NCI-H128 (cell line): ENCODE data around the gene ITGB4.
A peak's percentile ranks its signal among the peaks of the same experiment; 100 is the strongest.

ENCODE experiments used
- DNase-seq: peaks from one replicate; lab custom pipeline; 2025; ENCODE audit not compliant: unreplicated experiment; lab: John Stamatoyannopoulos, UW

The ITGB4 gene

DNA sequence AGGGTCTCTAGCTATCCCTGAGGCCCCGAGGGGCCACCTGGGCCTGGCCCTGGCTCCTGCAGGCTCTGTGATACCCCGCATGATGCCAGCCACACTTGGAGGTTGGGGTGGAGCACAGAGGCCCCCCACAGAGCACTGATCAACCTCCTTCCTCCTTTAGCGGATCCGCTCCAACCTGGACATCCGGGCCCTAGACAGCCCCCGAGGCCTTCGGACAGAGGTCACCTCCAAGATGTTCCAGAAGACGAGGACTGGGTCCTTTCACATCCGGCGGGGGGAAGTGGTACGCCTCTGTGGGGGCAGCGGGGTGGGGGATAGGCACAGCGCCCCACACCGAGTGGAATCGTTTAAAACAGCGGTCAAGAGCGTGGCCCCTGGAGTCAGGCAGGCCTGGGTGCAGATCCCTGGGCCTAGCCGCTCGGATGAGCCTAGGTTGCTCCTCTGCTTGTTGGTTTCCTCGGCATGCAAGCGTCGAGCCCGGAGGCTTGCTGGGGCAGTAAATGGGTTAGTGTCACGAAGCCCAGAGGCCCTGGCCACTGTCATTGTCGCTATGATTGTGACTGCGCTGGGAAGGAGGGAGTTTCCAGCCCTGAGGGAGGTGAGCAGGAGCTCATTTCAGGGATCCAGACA is 9.9 kb downstream of the ITGB4 start:
- DNase-seq = no peak

DNA sequence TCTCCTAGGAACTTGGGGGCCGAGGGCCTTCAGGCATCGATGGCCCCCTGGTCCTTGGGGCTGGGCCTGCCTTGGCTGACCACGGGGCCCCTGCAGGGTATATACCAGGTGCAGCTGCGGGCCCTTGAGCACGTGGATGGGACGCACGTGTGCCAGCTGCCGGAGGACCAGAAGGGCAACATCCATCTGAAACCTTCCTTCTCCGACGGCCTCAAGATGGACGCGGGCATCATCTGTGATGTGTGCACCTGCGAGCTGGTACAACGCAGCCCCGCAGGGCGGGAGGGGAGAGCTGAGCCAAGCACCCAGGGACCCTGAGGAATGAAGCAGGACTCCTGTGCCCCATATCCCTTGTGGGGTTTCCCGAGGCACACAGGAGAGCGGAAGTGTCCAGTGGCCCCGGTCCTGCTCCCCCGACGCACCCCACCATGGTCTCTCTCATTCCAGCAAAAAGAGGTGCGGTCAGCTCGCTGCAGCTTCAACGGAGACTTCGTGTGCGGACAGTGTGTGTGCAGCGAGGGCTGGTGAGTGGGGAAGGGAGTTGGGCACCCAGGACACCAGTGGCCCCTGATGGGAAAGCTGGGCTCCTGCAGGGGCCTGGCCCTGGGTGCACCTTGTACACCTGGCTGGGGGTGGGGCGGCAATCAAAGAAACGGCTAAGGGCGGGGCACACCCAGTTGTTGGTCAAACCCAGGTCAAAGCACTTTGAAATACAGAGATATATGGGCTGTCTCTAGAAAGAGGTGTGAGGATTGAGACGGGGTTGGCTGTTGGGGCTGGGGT is 10.6 kb downstream of the ITGB4 start:
- DNase-seq = no peak

DNA sequence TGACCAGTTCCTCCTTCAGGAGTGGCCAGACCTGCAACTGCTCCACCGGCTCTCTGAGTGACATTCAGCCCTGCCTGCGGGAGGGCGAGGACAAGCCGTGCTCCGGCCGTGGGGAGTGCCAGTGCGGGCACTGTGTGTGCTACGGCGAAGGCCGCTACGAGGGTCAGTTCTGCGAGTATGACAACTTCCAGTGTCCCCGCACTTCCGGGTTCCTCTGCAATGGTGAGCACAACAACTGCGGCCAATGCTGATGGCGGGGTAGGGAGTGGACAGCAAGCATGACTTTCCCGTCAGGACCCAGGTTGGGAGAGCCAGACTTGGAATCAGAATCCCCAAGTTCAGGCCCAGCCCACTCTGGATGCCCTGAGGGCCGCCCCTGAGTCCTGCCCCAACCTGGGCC is 12.2 kb downstream of the ITGB4 start:
- no peak for DNase-seq

DNA sequence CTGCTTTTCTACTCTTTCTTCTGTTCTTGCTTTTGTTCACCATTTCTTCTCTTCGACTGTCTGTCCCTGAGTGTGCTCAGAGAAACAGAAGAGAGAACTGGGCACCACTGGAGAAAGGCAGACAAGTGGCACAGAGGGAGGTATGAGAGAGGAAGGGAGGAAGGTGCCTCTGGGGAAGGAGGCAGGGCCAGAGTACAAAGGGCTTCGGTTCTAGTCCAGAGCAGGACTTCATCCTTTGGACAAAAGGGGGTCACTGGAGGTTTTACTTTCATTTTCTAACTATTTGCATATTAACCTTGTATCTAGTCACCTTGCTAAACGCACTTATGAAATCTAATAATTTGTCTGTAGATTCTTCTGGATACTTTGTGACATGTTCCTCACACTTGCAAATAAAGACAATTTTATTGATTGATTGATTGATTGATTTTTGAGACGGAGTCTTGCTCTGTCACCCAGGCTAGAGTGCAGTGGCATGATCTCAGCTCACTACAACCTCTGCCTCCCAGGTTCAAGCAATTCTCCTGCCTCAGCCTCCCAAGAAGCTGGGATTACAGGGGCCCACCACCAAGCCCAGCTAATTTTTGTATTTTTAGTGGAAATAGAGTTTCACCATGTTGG is 13.5 kb downstream of the ITGB4 start:
- no peak for DNase-seq

DNA sequence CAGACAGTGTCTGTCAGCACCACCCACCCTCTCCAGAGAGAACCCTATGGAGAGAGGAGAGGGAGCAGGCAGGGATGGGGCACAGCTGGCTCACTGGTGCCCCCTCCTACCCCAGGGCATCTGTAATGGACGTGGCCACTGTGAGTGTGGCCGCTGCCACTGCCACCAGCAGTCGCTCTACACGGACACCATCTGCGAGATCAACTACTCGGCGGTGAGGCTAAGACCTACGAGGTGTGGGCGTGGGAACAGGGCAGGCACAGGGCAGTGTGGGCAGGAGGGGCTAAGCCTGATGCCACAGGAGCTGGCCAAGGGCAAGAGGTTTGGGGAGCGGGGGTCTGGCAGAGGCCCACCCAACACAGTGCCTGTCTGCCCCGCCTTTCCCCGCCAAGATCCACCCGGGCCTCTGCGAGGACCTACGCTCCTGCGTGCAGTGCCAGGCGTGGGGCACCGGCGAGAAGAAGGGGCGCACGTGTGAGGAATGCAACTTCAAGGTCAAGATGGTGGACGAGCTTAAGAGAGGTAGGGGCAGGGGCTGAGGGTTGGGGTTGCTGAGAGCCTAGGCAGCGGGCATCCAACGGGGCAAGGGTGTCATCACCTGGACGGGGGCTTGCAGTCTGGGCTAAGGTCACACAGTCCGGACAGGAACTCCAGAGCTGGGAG is 15.0 kb downstream of the ITGB4 start:
- no peak for DNase-seq

DNA sequence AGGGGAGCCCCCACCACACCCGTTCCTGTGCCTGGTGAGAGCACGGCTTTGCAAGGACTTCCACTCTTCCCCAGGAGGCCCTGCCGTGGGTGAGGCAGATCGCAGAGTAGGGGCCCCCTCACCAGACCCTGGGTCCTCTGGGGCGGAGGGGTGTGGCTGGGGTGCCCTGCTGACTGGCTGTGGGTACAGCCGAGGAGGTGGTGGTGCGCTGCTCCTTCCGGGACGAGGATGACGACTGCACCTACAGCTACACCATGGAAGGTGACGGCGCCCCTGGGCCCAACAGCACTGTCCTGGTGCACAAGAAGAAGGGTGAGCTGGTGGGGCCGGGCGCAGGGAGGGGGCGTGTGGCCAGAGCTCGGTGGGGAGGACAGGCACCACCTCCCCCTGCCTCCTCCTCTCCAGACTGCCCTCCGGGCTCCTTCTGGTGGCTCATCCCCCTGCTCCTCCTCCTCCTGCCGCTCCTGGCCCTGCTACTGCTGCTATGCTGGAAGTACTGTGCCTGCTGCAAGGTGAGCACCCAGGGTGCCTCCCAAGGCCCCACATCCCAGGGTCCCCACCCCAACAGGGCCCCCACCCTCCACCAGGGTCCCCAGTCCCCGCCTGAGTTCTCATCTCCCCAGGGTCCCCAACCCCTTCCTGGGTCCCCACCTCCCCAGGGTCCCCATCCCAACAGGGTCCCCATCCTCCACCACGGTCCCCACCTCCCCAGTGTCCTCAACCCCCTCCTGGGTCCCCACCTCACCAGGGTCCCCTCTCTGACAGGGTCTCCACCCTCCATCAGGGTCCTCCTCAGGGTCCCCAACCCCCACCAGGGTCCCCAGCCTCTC is 16.1 kb downstream of the ITGB4 start:
- no peak for DNase-seq

DNA sequence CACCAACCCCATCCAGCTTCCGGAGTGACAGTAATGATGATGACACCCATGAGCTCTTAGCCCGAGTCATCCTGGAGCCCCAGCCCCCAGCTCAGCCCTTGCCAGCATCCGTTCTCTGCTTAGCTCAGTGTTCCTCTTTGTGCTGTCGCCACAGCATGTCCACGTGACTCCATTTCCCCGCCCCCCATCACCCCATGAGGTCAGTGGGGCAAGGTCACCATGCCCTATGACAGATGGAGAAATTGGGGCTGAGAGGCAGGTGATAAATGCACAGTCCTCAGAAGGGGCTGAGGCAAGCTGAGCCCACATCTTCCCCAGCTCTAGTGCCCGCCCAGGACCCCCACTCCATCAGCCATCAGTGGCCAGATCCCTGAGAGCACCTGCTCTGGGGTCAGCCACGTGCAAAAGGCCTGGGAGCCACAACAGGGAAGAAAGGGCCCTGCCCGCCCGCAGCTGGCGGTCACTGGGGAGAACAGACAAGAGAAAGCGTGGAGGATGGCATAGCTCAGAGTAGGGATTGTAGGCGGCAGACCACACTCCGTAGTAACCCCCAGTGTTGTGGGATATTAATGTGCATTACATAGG is 17.1 kb downstream of the ITGB4 start:
- no peak for DNase-seq

DNA sequence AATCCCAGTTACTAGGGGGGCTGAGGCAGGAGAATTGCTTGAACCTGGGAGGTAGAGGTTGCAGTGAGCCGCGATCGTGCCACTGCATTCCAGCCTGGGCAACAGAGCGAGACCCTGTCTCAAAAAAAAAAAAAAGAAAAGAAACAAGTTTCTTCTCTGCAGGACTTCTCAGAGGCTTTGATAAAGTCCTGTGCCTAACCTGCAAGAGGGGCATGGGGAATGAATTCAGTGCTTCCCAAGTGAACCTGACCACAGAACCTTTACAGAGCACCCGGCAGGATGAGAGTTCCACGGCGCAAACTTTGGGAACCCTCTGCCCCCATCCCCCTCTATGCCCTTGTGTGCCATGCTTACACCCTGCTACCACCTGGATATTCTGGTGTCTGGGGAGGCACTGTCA is 17.9 kb downstream of the ITGB4 start:
- no peak for DNase-seq

DNA sequence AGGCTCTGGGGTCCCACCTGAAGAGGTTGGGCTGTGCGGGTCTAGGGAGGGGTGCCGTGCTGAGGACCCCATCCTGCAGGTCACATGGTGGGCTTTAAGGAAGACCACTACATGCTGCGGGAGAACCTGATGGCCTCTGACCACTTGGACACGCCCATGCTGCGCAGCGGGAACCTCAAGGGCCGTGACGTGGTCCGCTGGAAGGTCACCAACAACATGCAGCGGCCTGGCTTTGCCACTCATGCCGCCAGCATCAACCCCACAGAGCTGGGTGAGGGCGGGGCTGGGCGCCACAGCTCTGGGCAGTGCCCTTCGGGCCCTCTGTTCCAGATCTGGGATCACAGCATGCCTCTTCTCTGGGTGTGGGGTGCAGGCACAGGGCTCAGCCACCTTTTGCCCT is 18.5 kb downstream of the ITGB4 start:
- DNase-seq = no peak

DNA sequence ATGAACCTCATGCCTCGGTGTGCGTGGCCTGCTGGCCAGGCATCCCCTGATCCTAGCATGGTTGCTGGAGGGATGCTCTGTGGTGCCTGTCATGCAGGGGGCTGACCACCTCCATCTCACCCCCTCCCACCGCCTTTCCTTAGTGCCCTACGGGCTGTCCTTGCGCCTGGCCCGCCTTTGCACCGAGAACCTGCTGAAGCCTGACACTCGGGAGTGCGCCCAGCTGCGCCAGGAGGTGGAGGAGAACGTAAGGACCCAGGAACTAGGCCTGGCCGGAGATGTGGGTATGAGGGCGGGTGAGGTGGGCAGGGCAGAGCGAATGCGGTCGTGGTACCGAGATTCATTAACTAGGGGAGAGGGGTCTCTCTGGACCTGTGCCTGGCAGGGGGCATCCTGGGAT is 19.0 kb downstream of the ITGB4 start:
- DNase-seq = no peak

DNA sequence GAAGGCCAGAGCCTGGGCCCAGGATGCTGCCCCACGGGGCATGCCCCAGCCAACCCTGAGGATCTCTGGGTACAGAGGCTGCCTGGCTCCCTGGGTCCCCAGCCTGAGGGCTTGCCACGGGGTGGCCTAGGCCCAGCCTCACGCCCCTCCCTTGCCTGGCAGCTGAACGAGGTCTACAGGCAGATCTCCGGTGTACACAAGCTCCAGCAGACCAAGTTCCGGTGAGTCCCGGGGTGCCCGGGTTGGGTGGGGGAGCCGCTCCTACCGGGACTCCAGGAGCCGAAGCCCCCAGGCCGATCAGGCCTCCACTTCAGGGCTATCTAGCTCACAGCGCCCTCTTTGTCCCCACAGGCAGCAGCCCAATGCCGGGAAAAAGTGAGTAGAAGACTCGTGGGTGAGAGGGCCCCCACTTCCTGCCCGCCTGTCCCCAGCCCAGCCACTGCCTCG is 19.4 kb downstream of the ITGB4 start:
- no peak for DNase-seq

DNA sequence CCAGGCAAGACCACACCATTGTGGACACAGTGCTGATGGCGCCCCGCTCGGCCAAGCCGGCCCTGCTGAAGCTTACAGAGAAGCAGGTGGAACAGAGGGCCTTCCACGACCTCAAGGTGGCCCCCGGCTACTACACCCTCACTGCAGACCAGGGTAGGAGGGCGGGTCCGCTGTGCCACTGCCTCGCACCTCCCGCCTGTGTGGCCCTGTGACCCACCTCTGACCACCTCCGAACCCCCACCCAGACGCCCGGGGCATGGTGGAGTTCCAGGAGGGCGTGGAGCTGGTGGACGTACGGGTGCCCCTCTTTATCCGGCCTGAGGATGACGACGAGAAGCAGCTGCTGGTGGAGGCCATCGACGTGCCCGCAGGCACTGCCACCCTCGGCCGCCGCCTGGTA is 21.1 kb downstream of the ITGB4 start:
- no peak for DNase-seq

DNA sequence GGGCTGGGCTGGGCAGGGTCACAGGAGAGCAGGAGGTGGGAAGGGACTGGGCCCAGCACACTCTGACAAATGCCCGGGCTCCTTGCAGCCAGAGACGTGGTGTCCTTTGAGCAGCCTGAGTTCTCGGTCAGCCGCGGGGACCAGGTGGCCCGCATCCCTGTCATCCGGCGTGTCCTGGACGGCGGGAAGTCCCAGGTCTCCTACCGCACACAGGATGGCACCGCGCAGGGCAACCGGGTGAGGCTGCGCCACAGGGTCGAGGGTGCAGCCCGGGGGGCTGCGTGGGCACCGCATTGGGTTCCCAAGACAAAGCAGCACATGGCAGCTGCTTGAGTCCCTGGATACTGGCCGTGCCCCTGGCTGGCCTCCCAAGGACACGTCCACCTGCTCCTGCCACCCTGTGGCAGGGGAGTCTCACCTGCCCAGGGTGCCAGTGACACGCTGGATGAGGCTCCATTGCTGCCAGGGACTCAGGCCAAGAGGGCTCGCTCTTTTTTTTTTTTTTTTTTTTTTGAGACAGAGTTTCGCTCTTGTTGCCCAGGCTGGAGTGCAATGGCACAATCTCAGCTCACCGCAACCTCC is 22.5 kb downstream of the ITGB4 start:
- DNase-seq = no peak

DNA sequence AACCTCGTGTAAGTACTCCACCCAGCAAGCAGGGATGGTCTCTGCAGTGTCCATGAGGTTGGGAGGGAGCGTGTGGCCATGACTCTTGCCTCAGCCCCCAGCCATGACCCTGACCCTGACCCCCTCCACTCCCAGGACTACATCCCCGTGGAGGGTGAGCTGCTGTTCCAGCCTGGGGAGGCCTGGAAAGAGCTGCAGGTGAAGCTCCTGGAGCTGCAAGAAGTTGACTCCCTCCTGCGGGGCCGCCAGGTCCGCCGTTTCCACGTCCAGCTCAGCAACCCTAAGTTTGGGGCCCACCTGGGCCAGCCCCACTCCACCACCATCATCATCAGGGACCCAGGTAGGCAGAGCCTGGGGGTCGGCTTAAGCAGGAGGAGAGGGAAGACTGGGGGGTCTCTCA is 27.4 kb downstream of the ITGB4 start:
- DNase-seq = no peak

DNA sequence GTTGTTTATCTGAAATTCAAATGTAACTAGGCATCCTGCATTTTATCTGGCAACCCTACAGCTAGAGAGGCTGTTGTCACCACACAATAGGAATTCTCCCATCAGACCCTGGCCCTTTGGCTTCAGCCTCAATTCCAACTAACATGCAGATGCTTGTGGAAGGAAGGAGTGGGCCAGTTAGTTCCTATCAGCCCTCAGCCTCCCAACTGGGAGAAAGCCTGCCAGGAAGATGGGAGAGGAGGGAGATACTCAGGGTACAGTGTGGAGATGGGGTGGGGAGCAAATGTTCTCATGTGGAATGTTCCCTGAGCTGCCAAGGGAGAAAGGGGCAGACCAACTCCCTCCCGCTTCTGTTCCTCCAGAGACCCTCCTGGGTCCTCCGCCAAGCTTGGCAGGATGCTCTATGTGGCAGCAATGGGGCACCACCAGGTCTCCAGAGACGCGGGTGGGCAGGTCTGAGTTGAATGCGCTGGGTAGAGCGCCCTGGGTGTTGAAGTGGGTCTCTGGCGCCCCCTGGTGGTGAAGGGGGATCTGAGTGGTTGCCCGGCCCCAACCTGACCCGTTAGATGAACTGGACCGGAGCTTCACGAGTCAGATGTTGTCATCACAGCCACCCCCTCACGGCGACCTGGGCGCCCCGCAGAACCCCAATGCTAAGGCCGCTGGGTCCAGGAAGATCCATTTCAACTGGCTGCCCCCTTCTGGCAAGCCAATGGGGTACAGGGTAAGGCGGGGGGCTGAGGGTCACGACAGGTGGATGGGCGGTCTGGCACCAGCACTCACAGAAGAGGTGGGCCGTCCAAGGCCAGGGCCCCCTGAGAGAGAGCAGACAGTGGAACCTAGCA is 28.5 kb downstream of the ITGB4 start:
- DNase-seq = peak; percentile 5

DNA sequence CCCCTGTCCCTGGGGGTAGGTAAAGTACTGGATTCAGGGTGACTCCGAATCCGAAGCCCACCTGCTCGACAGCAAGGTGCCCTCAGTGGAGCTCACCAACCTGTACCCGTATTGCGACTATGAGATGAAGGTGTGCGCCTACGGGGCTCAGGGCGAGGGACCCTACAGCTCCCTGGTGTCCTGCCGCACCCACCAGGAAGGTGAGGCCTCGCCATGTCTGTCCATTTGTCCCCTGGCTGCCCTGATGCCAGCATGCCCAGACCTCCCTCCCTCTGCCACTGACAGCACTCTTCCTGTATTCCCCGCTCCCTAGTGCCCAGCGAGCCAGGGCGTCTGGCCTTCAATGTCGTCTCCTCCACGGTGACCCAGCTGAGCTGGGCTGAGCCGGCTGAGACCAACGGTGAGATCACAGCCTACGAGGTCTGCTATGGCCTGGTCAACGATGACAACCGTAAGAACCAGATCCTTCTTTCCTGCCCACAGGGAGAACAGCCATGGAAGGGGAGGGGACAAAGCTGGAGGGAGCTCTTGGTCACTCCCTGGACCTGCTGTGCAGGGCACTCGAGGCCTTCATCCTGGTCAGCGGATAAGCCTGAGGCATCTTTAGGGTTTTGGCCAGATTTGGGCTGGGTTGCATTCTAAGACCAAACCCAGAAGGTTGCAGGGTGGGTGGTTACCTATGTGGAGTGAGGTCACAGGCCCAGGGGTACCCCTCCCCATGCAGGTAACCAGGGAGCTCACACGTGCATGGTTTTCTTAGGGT is 29.6 kb downstream of the ITGB4 start:
- no peak for DNase-seq

DNA sequence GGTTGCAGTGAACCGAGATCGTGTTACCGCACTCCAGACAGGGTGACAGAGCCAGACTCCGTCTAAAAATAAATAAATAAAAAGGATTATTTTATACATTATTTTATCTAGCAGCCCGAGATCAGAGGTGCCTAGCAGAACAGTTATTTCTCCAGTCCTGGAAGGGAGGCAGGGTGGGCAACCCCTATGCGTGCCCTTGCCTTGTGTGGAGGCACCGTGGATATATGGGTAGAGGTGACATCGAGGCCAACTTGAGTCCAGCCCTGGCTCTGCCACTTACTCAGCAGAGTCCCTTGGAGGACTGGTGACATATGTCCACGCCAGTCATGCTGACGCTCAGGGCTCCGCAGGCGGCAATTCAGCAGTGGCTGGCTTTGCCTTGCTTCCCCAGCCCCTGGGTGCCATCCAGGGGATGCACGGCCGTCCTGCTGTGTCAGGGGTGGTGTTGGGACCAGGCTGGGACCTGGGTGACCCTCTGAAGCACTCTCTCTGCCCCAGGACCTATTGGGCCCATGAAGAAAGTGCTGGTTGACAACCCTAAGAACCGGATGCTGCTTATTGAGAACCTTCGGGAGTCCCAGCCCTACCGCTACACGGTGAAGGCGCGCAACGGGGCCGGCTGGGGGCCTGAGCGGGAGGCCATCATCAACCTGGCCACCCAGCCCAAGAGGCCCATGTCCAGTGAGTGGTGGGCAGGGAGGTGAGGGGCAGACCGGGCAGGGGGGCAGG is 30.6 kb downstream of the ITGB4 start:
- no peak for DNase-seq

DNA sequence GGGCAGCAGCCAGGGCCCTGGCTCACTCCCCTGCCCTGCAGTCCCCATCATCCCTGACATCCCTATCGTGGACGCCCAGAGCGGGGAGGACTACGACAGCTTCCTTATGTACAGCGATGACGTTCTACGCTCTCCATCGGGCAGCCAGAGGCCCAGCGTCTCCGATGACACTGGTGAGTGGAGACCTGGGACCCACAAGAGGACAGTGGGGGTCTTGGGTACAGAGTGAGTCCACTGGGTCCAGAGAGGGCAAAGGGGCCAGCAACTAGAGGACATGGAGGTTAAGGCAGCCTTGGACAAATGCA is 31.1 kb downstream of the ITGB4 start:
- no peak for DNase-seq
